Measurements from ENCODE around the gene RILP. TPM values are rescaled to one million over a fixed set of nuclear protein-coding genes. Genes with fewer than 3 reads are reported as not detected.

RILP gene
- total and polyA plus RNA-seq, 10 of the 15 experiments (the other 5 are each of a cell fraction or from before 2014, with no cell fraction given): 0.60 to 6.1 (median 3.3) TPM; not detected in 1

DNA sequence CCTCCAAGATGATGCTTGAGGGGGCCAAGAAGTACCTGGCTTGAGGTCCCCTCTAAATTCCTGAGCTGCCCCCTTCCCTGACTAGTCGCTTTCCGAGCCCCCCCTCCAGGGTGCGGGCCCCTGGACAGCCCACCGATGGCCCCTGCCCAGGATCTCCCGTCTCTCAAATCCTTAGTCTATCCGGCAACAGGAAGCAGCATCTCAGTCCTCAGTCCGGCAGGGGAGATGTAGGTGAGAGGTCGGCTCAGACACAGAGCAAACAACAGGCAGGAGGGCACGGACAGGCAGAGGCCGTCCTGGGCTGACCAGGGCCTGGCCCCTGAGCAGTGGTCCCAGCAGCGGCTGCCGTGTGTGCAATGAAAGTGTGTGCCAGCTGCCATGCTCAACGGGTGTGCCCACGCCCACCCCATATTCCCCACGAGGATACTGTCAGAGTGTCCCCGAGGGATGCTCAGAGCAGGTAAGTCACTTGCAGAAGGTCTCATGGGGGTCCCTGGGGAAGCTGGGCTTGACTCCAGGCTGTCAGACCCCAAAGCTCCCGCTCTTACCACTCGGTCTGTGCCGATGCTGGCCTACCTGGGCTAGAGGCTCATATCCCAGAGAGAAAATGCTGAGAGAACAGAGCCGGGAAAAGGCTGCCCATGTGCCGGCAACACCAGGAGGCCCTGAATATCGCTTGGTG lies 28.3 kb downstream of the RILP start:
- 73% methylated on average over 22 of the region's 22 CpGs for WGBS (ENCODE audit: insufficient coverage, insufficient replicate concordance, low lambda C conversion rate, missing lambda C conversion rate)
- CTCF ChIA-PET: no interaction called here
- POLR2A ChIA-PET: interaction anchor here (1.6 kb wide), 1 partner anchor 14 kb away, joined by 4 read pairs; no protein-coding TSS in a partner anchor
- TF ChIP-seq, protein P1, sequence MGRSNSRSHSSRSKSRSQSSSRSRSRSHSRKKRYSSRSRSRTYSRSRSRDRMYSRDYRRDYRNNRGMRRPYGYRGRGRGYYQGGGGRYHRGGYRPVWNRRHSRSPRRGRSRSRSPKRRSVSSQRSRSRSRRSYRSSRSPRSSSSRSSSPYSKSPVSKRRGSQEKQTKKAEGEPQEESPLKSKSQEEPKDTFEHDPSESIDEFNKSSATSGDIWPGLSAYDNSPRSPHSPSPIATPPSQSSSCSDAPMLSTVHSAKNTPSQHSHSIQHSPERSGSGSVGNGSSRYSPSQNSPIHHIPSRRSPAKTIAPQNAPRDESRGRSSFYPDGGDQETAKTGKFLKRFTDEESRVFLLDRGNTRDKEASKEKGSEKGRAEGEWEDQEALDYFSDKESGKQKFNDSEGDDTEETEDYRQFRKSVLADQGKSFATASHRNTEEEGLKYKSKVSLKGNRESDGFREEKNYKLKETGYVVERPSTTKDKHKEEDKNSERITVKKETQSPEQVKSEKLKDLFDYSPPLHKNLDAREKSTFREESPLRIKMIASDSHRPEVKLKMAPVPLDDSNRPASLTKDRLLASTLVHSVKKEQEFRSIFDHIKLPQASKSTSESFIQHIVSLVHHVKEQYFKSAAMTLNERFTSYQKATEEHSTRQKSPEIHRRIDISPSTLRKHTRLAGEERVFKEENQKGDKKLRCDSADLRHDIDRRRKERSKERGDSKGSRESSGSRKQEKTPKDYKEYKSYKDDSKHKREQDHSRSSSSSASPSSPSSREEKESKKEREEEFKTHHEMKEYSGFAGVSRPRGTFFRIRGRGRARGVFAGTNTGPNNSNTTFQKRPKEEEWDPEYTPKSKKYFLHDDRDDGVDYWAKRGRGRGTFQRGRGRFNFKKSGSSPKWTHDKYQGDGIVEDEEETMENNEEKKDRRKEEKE (IDR thresholded peaks at IDR 0.05): no peak
- no peak for TF ChIP-seq SMARCA5 (IDR thresholded peaks at IDR 0.05)
- TF ChIP-seq TAF1 (IDR thresholded peaks at IDR 0.05; ENCODE audit: borderline replicate concordance, low read depth, low read length): no peak
- no peak for TF ChIP-seq ZNF24 (IDR thresholded peaks at IDR 0.05)
- TF ChIP-seq STAT1 (conservative IDR thresholded peaks at IDR 0.05): no peak
- TF ChIP-seq RUNX3 (IDR thresholded peaks at IDR 0.05; ENCODE audit: low read length): no peak
- TF ChIP-seq TCF12 (IDR thresholded peaks at IDR 0.05; ENCODE audit: low read depth, low read length): no peak
- TF ChIP-seq EZH2 (IDR thresholded peaks at IDR 0.05; ENCODE audit: borderline replicate concordance, control insufficient read depth, low read depth, low read length): no peak
- no peak for TF ChIP-seq PAX8 (IDR thresholded peaks at IDR 0.05)
- TF ChIP-seq SUZ12 (IDR thresholded peaks at IDR 0.05; ENCODE audit: unreplicated experiment): no peak
- no peak for TF ChIP-seq BMI1 (IDR thresholded peaks at IDR 0.05; ENCODE audit: borderline replicate concordance)
- TF ChIP-seq, protein P2, sequence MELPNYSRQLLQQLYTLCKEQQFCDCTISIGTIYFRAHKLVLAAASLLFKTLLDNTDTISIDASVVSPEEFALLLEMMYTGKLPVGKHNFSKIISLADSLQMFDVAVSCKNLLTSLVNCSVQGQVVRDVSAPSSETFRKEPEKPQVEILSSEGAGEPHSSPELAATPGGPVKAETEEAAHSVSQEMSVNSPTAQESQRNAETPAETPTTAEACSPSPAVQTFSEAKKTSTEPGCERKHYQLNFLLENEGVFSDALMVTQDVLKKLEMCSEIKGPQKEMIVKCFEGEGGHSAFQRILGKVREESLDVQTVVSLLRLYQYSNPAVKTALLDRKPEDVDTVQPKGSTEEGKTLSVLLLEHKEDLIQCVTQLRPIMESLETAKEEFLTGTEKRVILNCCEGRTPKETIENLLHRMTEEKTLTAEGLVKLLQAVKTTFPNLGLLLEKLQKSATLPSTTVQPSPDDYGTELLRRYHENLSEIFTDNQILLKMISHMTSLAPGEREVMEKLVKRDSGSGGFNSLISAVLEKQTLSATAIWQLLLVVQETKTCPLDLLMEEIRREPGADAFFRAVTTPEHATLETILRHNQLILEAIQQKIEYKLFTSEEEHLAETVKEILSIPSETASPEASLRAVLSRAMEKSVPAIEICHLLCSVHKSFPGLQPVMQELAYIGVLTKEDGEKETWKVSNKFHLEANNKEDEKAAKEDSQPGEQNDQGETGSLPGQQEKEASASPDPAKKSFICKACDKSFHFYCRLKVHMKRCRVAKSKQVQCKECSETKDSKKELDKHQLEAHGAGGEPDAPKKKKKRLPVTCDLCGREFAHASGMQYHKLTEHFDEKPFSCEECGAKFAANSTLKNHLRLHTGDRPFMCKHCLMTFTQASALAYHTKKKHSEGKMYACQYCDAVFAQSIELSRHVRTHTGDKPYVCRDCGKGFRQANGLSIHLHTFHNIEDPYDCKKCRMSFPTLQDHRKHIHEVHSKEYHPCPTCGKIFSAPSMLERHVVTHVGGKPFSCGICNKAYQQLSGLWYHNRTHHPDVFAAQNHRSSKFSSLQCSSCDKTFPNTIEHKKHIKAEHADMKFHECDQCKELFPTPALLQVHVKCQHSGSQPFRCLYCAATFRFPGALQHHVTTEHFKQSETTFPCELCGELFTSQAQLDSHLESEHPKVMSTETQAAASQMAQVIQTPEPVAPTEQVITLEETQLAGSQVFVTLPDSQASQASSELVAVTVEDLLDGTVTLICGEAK (IDR thresholded peaks at IDR 0.05; ENCODE audit: borderline replicate concordance): no peak
- TF ChIP-seq, protein P3, sequence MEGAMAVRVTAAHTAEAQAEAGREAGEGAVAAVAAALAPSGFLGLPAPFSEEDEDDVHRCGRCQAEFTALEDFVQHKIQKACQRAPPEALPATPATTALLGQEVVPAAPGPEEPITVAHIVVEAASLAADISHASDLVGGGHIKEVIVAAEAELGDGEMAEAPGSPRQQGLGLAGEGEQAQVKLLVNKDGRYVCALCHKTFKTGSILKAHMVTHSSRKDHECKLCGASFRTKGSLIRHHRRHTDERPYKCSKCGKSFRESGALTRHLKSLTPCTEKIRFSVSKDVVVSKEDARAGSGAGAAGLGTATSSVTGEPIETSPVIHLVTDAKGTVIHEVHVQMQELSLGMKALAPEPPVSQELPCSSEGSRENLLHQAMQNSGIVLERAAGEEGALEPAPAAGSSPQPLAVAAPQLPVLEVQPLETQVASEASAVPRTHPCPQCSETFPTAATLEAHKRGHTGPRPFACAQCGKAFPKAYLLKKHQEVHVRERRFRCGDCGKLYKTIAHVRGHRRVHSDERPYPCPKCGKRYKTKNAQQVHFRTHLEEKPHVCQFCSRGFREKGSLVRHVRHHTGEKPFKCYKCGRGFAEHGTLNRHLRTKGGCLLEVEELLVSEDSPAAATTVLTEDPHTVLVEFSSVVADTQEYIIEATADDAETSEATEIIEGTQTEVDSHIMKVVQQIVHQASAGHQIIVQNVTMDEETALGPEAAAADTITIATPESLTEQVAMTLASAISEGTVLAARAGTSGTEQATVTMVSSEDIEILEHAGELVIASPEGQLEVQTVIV (IDR thresholded peaks at IDR 0.05; ENCODE audit: borderline replicate concordance, partially characterized antibody): no peak
- TF ChIP-seq NFXL1 (IDR thresholded peaks at IDR 0.05; ENCODE audit: borderline replicate concordance): no peak
- TF ChIP-seq LARP7 (IDR thresholded peaks at IDR 0.05): no peak

More for the DNA sequence above, 28.3 kb downstream of the RILP start:
- no peaks in the 10 kb centered on the region for H3K36me3 ChIP-seq (ENCODE audit: control insufficient read depth in 2 of 2, insufficient read depth in 2 of 2, low read length in 1 of 2)
- in situ Hi-C loops (cut with MboI): loop anchor here (10.0 kb wide), 1 partner anchor 47 kb away; no protein-coding TSS in a partner anchor
- FAIRE-seq (no peak), ATAC-seq (no peak), DNase-seq (ENCODE audit: low read depth, low spot score) (no peak)
- no peak overlapping the region for H3K27ac ChIP-seq (ENCODE audit: control insufficient read depth, insufficient read depth)
- no peak overlapping the region for H3K9ac ChIP-seq (ENCODE audit: control insufficient read depth, insufficient read depth, low read length)
- intact Hi-C loops (cut with micrococcal nuclease; ENCODE audit: unreplicated experiment): no loop called here
- no peaks in the 10 kb centered on the region for H4K20me1 ChIP-seq (ENCODE audit: control insufficient read depth, insufficient read depth)
- H3K27me3 ChIP-seq (replicated peaks in 1 of 2; ENCODE audit: control insufficient read depth in 2 of 2, insufficient read depth in 2 of 2, low read length in 1 of 2): no peaks in the 10 kb centered on the region
- SMC1A ChIA-PET (ENCODE audit: uncharacterized antibody, unreplicated experiment): interaction anchor here (0.6 kb wide), 1 partner anchor 14 kb away, joined by 3 read pairs; no protein-coding TSS in a partner anchor
- no peak overlapping the region for H3K4me2 ChIP-seq (ENCODE audit: control insufficient read depth, insufficient read depth)
- no peak overlapping the region for H2AFZ ChIP-seq (ENCODE audit: control insufficient read depth, low read depth, low read length)
- peaks cover 7% of the 10 kb centered on the region for H3K4me1 ChIP-seq (ENCODE audit: control insufficient read depth, insufficient read depth, low read length)
- RAD21 ChIA-PET (ENCODE audit: unreplicated experiment): no interaction called here
- no TSS peak for BruUV-seq (replicated peaks)
- no peak overlapping the region for H3K4me3 ChIP-seq
- no peaks in the 10 kb centered on the region for H3K9me3 ChIP-seq (replicated peaks; ENCODE audit: control insufficient read depth, insufficient read depth, low read length)
- no peaks in the 10 kb centered on the region; the same call in 1 of the 2 replicates for H3K79me2 ChIP-seq (ENCODE audit: control insufficient read depth, insufficient read depth, low read length)

Data from GM12878 (cell line).